GM19468 (cell line): ENCODE data around the gene WNT3.

ENCODE experiments used
- ATAC-seq: cut with Tn5 transposase; IDR thresholded peaks from one replicate; pipeline ENCODE4 v1.9.1; 2021; ENCODE audit warnings: mild to moderate bottlenecking, moderate library complexity, moderate number of reproducible peaks; ENCODE audit not compliant: unreplicated experiment; ENCODE audit errors: extremely low read depth

Gene WNT3

DNA sequence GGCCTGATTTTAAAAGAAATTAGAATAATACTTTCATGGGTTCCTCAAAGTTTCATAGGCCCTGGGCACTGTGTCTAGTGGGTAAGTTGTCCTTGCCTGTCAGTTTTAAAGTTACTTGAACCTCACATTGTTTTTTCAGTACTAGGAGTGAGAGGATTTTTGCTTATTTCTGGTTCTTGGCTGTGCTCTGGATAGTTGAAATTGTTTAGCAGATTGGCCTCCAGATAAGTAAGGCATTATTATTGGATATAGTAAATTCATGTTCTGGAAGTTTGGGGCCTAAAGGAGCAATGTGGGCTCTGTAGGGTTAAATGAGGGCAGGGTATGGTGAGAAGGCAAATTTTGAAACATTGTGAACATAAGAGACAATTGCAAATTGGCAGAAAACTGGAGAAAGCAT lies 78.5 kb downstream of the WNT3 start:
- ATAC-seq: no peak

DNA sequence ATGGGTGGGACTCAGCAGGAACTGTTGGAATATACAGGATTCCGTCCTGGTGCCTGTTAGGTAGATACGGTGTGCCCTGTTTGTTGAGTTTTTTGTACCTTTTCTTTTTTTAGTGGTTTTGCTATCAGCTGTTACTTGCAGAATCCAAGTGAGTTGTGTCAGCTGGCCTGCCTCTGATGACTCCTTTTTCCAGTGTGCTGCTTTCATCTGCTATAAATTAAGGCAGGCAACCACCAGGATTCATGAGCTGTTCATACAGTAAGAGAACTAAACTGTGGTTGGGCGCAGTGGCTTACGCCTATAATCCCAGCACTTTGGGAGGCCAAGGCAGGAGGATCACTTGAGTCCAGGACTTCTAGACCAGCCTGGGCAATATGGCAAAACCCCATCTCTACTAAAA lies 79.9 kb downstream of the WNT3 start:
- no peak for ATAC-seq

DNA sequence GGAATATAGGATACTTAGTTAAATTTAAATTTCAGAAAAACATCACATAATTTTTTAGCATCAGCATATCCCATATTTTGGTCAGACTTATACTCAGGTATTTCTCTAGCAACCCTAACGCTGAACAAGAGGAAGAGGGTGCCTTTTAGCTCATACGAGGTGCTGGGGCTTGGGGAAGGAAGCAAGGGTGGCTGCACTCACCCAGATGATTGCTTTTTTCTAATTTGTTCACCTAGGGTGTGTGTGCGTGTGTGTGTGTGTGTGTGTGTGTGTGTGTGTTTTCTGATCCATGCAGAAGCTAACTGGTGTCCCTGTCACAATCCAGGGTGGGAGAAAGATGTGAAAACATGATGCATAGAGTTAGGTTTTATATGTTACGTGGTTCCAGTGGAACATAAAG lies 81.2 kb downstream of the WNT3 start:
- ATAC-seq: no peak

GRCh38 chr17:46736100-46736499 lies 82.4 kb downstream of the WNT3 start:
- ATAC-seq: no peak

DNA sequence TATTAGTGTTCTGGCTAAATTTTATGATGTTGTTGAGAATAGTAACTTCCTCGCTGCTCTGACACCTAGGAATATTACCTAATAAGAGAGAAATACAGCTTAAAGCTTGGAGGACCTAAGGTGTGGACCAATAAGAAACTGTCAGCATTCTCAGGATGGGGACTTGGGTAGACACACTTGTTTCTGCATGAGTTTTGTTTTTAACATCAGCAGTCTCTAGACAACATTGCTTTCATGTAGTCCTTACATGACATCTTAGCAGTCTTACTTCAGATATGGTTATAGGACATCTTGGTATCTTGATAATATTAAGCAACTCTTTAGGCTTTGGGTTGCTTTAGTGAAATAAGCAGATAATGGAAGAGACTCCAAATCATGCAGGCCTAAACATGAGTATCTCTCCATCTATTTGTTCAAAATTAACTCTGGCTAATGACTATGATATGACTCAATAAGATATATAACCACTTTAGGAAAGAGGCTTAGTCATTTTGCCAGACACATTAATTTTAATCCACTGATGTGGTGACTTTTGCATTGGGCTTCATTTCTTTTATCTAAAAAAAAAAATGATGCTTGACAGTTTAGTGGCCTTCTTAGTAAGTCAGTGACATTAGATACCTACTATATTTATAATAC lies 84.5 kb downstream of the WNT3 start:
- ATAC-seq: no peak

DNA sequence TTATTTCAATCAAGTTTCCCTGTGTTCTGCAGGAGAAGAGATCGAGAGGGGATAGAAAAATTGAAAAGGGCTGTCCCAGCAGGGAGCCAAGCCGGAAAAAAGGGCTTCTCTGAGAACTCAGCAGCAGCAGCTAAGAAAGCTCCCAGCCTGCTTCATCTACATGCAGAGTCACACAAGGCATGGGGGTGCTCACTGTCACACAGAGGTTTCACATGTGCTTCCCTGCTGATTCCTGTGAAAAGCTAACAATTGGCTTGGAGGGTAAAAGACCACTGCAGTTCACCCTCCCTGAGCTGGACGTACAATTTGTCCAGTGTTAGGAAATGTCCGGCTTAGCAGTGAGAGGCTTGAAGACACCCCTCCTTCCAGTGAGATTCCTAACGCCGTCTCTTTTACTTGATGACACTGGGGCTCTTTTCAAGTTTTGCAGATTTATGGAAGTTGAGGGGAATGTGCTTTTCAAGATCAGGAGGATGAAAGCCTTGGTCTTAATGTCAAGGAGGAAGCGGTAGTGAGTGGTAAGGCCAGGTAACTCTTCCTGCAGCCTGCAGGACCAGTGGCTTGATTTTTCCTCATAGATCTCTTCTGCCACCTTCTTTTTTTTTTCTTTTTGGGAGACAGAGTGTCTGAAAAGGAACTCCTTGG lies 85.6 kb downstream of the WNT3 start:
- no peak for ATAC-seq

DNA sequence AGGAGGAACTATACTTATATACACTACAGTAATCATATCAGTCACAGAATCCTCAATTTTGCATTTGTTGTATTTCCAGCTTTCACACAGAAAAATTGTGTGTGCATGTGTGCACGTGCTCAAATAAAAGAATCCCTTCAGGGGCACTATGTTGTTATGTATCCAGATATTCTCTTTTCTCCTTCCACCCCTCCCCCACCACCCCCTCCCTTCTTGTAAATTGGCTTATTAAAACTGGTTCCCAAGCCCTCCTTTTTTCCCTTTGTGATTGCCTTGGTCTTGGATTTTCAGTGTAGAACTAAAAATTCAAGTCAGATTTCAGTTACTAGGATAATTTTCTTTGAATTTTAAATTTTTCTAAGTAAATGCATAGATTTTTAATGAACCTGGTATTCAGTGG lies 86.3 kb downstream of the WNT3 start:
- ATAC-seq: no peak

DNA sequence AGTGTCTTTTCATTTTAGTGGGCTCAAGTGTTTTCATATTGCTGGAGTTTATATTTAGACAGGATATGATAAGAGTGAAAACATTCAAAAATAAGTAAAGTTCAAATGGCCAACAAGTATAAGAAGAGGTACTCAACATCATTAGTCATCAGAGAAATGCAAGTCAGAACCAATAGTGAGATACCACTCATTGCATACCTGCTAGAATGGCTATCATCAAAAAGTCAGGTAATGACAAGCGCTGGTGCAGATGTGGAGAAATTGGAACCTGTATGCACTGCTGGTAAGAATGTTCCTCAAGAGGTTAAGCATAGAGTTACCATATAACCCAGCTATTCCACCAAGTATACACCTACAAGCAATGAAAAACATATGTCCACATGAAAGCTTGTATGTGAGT lies 87.8 kb downstream of the WNT3 start:
- ATAC-seq: no peak

DNA sequence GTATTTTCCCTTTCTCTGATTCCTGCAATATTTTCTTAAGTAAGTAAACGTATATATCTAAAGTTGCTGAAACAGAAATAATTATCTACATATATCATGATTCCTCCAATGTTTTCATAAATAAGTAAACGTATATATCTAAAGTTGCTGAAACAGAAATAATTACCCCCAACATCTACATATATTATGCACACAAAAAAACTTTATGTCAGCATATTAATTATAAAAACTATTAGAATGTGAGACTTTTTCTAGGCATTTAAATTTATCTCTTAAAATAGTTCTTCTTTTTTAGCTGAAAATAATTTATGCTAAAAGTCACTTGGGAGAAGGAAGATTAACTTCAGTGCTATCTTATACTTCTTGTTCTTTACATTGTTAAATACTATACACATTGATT lies 88.5 kb downstream of the WNT3 start:
- no peak for ATAC-seq

GRCh38 chr17:46727572-46728348 lies 90.7 kb downstream of the WNT3 start:
- no peak for ATAC-seq

DNA sequence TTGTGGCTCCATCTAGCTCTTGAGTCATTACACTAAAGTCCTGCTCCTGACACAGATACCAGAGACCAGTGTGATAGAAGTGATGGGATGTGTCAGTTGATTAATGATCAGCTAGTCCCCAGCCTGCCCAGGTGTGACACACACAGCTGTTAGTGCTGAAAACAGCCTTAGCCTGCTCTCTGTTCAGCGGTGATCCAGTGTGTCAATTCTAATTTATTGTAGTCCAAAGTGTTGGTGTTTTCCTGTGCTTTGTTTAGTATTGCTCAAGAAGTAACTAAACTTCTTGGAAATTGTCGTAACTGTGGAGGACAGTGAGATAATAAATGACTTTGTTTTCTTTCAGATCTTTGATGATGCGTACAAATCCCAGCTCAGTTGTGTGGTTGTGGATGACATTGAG lies 92.3 kb downstream of the WNT3 start:
- ATAC-seq: no peak

- ATAC-seq: no peak
Measured at GRCh38 chr17:46722662-46723285, 95.7 kb downstream of the WNT3 start.

DNA sequence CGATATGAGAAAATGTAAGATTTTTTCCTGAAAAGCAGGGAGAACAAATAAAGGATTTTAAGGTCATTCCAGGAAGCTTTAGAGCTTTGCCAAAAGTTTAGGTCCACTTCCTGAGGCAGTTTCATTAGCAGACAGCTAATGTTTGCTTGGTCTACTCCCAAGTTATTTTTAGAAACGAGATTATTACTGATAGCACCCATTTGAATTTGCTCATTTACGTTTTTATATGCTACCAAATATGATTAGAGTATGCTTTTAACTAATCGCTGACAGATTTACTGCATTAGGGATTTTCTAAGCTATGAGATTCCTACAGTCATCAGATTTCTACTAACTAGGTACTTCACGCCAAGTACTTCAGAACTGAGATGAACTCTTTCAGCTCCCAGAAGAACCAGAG lies 98.1 kb downstream of the WNT3 start:
- ATAC-seq: no peak

GRCh38 chr17:46719891-46720290 lies 98.6 kb downstream of the WNT3 start:
- ATAC-seq: no peak

DNA sequence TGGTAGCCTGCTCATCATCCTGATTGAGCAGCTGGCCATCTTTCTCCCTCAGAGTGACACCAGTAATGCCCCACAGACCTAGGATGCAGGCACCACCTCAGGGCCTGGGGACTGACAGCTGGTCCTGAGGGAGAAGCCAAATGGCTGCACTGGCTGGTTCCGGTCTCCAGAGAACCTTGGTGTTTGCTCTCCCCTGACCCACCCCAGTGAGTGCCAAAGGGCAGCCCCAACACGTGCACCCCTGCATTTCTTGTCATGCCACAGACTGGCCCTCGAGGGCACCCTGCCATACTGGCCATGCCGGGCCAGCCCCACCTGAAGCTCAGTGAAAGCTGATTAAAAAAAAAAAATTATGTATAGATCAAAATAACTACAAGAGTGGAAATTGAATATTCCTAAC lies 100.5 kb downstream of the WNT3 start:
- no peak for ATAC-seq
